Sciatic nerve (tissue), 2 donors: Measurements from ENCODE around the gene KCNAB1. TPM values are rescaled to one million over a fixed set of nuclear protein-coding genes. Genes with fewer than 3 reads are reported as not detected.

ENCODE experiments used
- ATAC-seq: fragments of 200-7000 bp; cut with Tn5 transposase; one replicate; pipeline ENCODE4 v1.9.1; 2020; ENCODE audit warnings: mild to moderate bottlenecking, moderate library complexity
- DNase-seq: peaks from one replicate; pipeline ENCODE4 v3.0.0-alpha.2; 2020; ENCODE audit warnings: low spot score
- intact Hi-C: fragments of 100-400 bp; cut with DNase I; formaldehyde crosslinking; loops from one replicate; pipeline ENCODE4 v1.14.2; 2022
- total RNA-seq: library from RNA; stranded (reverse); fragmentation: NEBNext Ultra II Directional; extraction: Animal tissue kit (Norgen Biotek cat#: 25700); gene quantifications from one replicate; pipeline ENCODE4 v1.2.1, GENCODE V29; 2021
- donor health status: DM: no; HTN: no; CAD: no.
- donor health status: DM: no; HTN: no; CAD: no.

Gene KCNAB1
- total RNA-seq, 1 donor from 2014 or later, result 6.2 TPM

- no peak for DNase-seq
- ATAC-seq, result no peak
Observed at GRCh38 chr3:156488767-156489166, 368.4 kb downstream of the KCNAB1 start.

GRCh38 chr3:156489462-156489911, 369.1 kb downstream of the KCNAB1 start:
- intact Hi-C loops, result no loop called here
- DNase-seq (no peak), ATAC-seq (peak; percentile 55)

More at GRCh38 chr3:156488767-156489166, 368.4 kb downstream of the KCNAB1 start:
- intact Hi-C loops, result no loop called here

GRCh38 chr3:156491192-156491591, 370.8 kb downstream of the KCNAB1 start:
- no peak for ATAC-seq
- intact Hi-C loops, result no loop called here
- DNase-seq, result no peak

GRCh38 chr3:156492801-156493261, 372.5 kb downstream of the KCNAB1 start:
- DNase-seq (no peak), ATAC-seq (no peak)
- intact Hi-C loops, result no loop called here

- intact Hi-C loops, result no loop called here
- ATAC-seq (no peak), DNase-seq (no peak)
Observed at GRCh38 chr3:156493887-156494286, 373.5 kb downstream of the KCNAB1 start.

GRCh38 chr3:156495816-156496215, 375.4 kb downstream of the KCNAB1 start:
- no peak for ATAC-seq
- DNase-seq, result no peak
- intact Hi-C loops, result no loop called here

- no peak for DNase-seq
- no peak for ATAC-seq
- intact Hi-C loops, result no loop called here
Observed at GRCh38 chr3:156497326-156497725, 376.9 kb downstream of the KCNAB1 start.

- intact Hi-C loops, result no loop called here
- DNase-seq (no peak), ATAC-seq (no peak)
Observed at GRCh38 chr3:156498307-156498706, 377.9 kb downstream of the KCNAB1 start.

GRCh38 chr3:156507285-156507684, 386.9 kb downstream of the KCNAB1 start:
- ATAC-seq, result no peak
- intact Hi-C loops, result no loop called here
- no peak for DNase-seq

- intact Hi-C loops, result no loop called here
- ATAC-seq, result peak; percentile 85
- no peak for DNase-seq
Observed at GRCh38 chr3:156509189-156510174, 389.1 kb downstream of the KCNAB1 start.

GRCh38 chr3:156511987-156512677, 391.8 kb downstream of the KCNAB1 start:
- ATAC-seq, result no peak
- intact Hi-C loops, result no loop called here

GRCh38 chr3:156513619-156514018, 393.2 kb downstream of the KCNAB1 start:
- no peak for DNase-seq
- ATAC-seq, result no peak
- intact Hi-C loops, result no loop called here

More at GRCh38 chr3:156511987-156512677, 391.8 kb downstream of the KCNAB1 start:
- DNase-seq, result no peak

- intact Hi-C loops, result no loop called here
- peak; percentile 74 for ATAC-seq
- no peak for DNase-seq
Observed at GRCh38 chr3:156516284-156516683, 395.9 kb downstream of the KCNAB1 start.

- intact Hi-C loops, result no loop called here
- no peak for DNase-seq
- ATAC-seq, result peak; percentile 71
Observed at GRCh38 chr3:156516961-156517360, 396.6 kb downstream of the KCNAB1 start.

GRCh38 chr3:156518726-156519125, 398.3 kb downstream of the KCNAB1 start:
- ATAC-seq (peak; percentile 41), DNase-seq (no peak)
- intact Hi-C loops, result no loop called here

- DNase-seq, result no peak
- no peak for ATAC-seq
- intact Hi-C loops, result no loop called here
Observed at GRCh38 chr3:156519758-156520162, 399.4 kb downstream of the KCNAB1 start.

GRCh38 chr3:156522673-156523072, 402.3 kb downstream of the KCNAB1 start:
- ATAC-seq (no peak), DNase-seq (no peak)
- intact Hi-C loops, result no loop called here

GRCh38 chr3:156525808-156526207, 405.4 kb downstream of the KCNAB1 start:
- ATAC-seq, result no peak
- intact Hi-C loops, result no loop called here

GRCh38 chr3:156527060-156527459, 406.7 kb downstream of the KCNAB1 start:
- no peak for DNase-seq
- no peak for ATAC-seq
- intact Hi-C loops, result no loop called here

More at GRCh38 chr3:156525808-156526207, 405.4 kb downstream of the KCNAB1 start:
- no peak for DNase-seq

- intact Hi-C loops, result loop anchor here (10.0 kb wide), 1 partner anchor 144 kb away; the partner anchor contains the start of gene TIPARP
- DNase-seq, result no peak
- no peak for ATAC-seq
Observed at GRCh38 chr3:156530980-156531379, 410.6 kb downstream of the KCNAB1 start.
